ENCODE data around the gene VSTM4.

- no peak for TF ChIP-seq POLR2AphosphoS5 (IDR thresholded peaks at IDR 0.05)
- TF ChIP-seq CTCF (IDR thresholded peaks at IDR 0.05) = no peak
These were observed 8.9 kb upstream of the VSTM4 start for GRCh38 chr10:49123981-49124950.
